ENCODE data around the gene DGKD.

DGKD gene

GRCh38 chr2:233503481-233503880, 149.2 kb downstream of the DGKD start:
- TF ChIP-seq TAF1 (IDR thresholded peaks at IDR 0.05; ENCODE audit: borderline replicate concordance, insufficient read depth, low read length) (no peak), SIN3A (IDR thresholded peaks at IDR 0.05; ENCODE audit: borderline replicate concordance, insufficient read depth, low read length) (no peak), POLR2AphosphoS5 (IDR thresholded peaks at IDR 0.05; ENCODE audit: low read depth, low read length) (no peak), REST (IDR thresholded peaks at IDR 0.05; ENCODE audit: insufficient read depth in 1 of 2, low read depth in 2 of 2, low read length in 2 of 2) (no peak), FOXP2 (optimal IDR thresholded peaks at IDR 0.05; ENCODE audit: borderline replicate concordance, extremely low read depth, extremely low read length, insufficient read depth) (no peak)

- TF ChIP-seq POLR2AphosphoS5 (IDR thresholded peaks at IDR 0.05; ENCODE audit: low read depth, low read length): no peak
- TF ChIP-seq TAF1 (IDR thresholded peaks at IDR 0.05; ENCODE audit: borderline replicate concordance, insufficient read depth, low read length): no peak
- TF ChIP-seq SIN3A (IDR thresholded peaks at IDR 0.05; ENCODE audit: borderline replicate concordance, insufficient read depth, low read length): no peak
- no peak for TF ChIP-seq FOXP2 (optimal IDR thresholded peaks at IDR 0.05; ENCODE audit: borderline replicate concordance, extremely low read depth, extremely low read length, insufficient read depth)
- TF ChIP-seq REST (IDR thresholded peaks at IDR 0.05; ENCODE audit: insufficient read depth in 1 of 2, low read depth in 2 of 2, low read length in 2 of 2): no peak
Measured at GRCh38 chr2:233503947-233504637, 149.8 kb downstream of the DGKD start.

- TF ChIP-seq SIN3A (IDR thresholded peaks at IDR 0.05; ENCODE audit: borderline replicate concordance, insufficient read depth, low read length) (no peak), FOXP2 (optimal IDR thresholded peaks at IDR 0.05; ENCODE audit: borderline replicate concordance, extremely low read depth, extremely low read length, insufficient read depth) (no peak), REST (IDR thresholded peaks at IDR 0.05; ENCODE audit: insufficient read depth in 1 of 2, low read depth in 2 of 2, low read length in 2 of 2) (no peak), POLR2AphosphoS5 (IDR thresholded peaks at IDR 0.05; ENCODE audit: low read depth, low read length) (no peak), TAF1 (IDR thresholded peaks at IDR 0.05; ENCODE audit: borderline replicate concordance, insufficient read depth, low read length) (no peak)
Measured at GRCh38 chr2:233513953-233514655, 159.8 kb downstream of the DGKD start.

GRCh38 chr2:233519787-233520611, 165.7 kb downstream of the DGKD start:
- no peak for TF ChIP-seq REST (IDR thresholded peaks at IDR 0.05; ENCODE audit: insufficient read depth in 1 of 2, low read depth in 2 of 2, low read length in 2 of 2)
- TF ChIP-seq POLR2AphosphoS5 (IDR thresholded peaks at IDR 0.05; ENCODE audit: low read depth, low read length): no peak
- no peak for TF ChIP-seq SIN3A (IDR thresholded peaks at IDR 0.05; ENCODE audit: borderline replicate concordance, insufficient read depth, low read length)
- no peak for TF ChIP-seq FOXP2 (optimal IDR thresholded peaks at IDR 0.05; ENCODE audit: borderline replicate concordance, extremely low read depth, extremely low read length, insufficient read depth)
- TF ChIP-seq TAF1 (IDR thresholded peaks at IDR 0.05; ENCODE audit: borderline replicate concordance, insufficient read depth, low read length): no peak
